WTC11 (cell line): ENCODE measurements around the gene MEIS1. TPM values are rescaled to one million over a fixed set of nuclear protein-coding genes. Genes with fewer than 3 reads are reported as not detected.

Source experiments
- ATAC-seq: fragments of 200-7000 bp; cut with Tn5 transposase; 2 replicates; pipeline ENCODE4 v1.10.0; 2021; ENCODE audit warnings: mild to moderate bottlenecking, moderate library complexity
- CTCF ChIA-PET: fragments of 300-600 bp; sonication (Branson Sonifier 250); formaldehyde crosslinking; loops from one replicate; lab custom pipeline; 2021; ENCODE audit warnings: antibody characterized with exemption; lab: Charles Lee
- POLR2A ChIA-PET: fragments of 350-600 bp; sonication (Branson Sonifier 250); formaldehyde crosslinking; loops from one replicate; lab custom pipeline; 2021; ENCODE audit warnings: antibody characterized with exemption; lab: Charles Lee
- DNase-seq: peaks from one replicate; pipeline ENCODE4 v3.0.0; 2021; ENCODE audit warnings: low spot score
- H3K27ac Mint-ChIP-seq: 2 replicates; pipeline ENCODE4 v1.8.0; 2021; ENCODE audit warnings: mixed read lengths
- H3K27me3 Mint-ChIP-seq: 2 replicates; pipeline ENCODE4 v1.8.0; 2021; ENCODE audit warnings: low read depth, mild to moderate bottlenecking, moderate library complexity, mixed read lengths
- H3K36me3 Mint-ChIP-seq: 2 replicates; pipeline ENCODE4 v1.8.0; 2021; ENCODE audit warnings: mixed read lengths
- H3K4me1 Mint-ChIP-seq: 2 replicates; pipeline ENCODE4 v1.8.0; 2022; ENCODE audit warnings: mixed read lengths
- H3K4me3 Mint-ChIP-seq: 2 replicates; pipeline ENCODE4 v1.8.0; 2021; ENCODE audit warnings: mild to moderate bottlenecking, moderate library complexity, mixed read lengths
- H3K9me3 Mint-ChIP-seq: 2 replicates; pipeline ENCODE4 v1.8.0; 2021; ENCODE audit warnings: mixed read lengths
- ETV6 ChIP-seq: sonication (generic); formaldehyde crosslinking; IDR thresholded peaks from 2 replicates; pipeline ENCODE4 v1.8.1; 2022; ENCODE audit warnings: mild to moderate bottlenecking, missing genetic modification reagents
- GRHL2 ChIP-seq: fragments of 250-450 bp; sonication (Bioruptor Pico); IDR thresholded peaks from 2 replicates; pipeline ENCODE4 v1.8.0; 2022; ENCODE audit warnings: mild to moderate bottlenecking, moderate library complexity; ENCODE audit not compliant: insufficient replicate concordance, severe bottlenecking
- IRF2 ChIP-seq: sonication (generic); formaldehyde crosslinking; IDR thresholded peaks from 2 replicates; pipeline ENCODE4 v1.8.0; 2022; ENCODE audit warnings: low read depth, missing genetic modification reagents, borderline replicate concordance
- NR2C2 ChIP-seq: sonication (generic); formaldehyde crosslinking; IDR thresholded peaks from 2 replicates; pipeline ENCODE4 v1.8.0; 2022; ENCODE audit warnings: mild to moderate bottlenecking, missing genetic modification reagents
- NR3C1 ChIP-seq: sonication (generic); formaldehyde crosslinking; conservative IDR thresholded peaks from 2 replicates; pipeline ENCODE4 v1.8.1; 2023; ENCODE audit warnings: low read depth, mild to moderate bottlenecking, missing genetic modification reagents
- RORB ChIP-seq: fragments of 250-450 bp; sonication (Bioruptor Pico); IDR thresholded peaks from 2 replicates; pipeline ENCODE4 v1.9.0; 2021; ENCODE audit warnings: mild to moderate bottlenecking
- ZBTB21 ChIP-seq: sonication (generic); formaldehyde crosslinking; IDR thresholded peaks from 2 replicates; pipeline ENCODE4 v1.8.1; 2023; ENCODE audit warnings: mild to moderate bottlenecking, missing genetic modification reagents, borderline replicate concordance
- ZNF423 ChIP-seq: fragments of 250-450 bp; sonication (Bioruptor Pico); IDR thresholded peaks from 2 replicates; pipeline ENCODE4 v2.1.2; 2022; ENCODE audit warnings: mild to moderate bottlenecking, moderate library complexity
- total RNA-seq: library from RNA; stranded (reverse); gene quantifications from 3 replicates; pipeline ENCODE4 v1.2.3, GENCODE V29; 2021
- TF ChIP-seq, protein P1 (sequence below): fragments of 250-450 bp; sonication (Bioruptor Pico); IDR thresholded peaks from 2 replicates; pipeline ENCODE4 v1.9.0; 2021; ENCODE audit warnings: mild to moderate bottlenecking
- TF ChIP-seq, protein P2 (sequence below): sonication (generic); formaldehyde crosslinking; conservative IDR thresholded peaks from 2 replicates; pipeline ENCODE4 v1.8.1; 2022; ENCODE audit warnings: mild to moderate bottlenecking, missing genetic modification reagents
- TF ChIP-seq, protein P3 (sequence below): sonication (generic); formaldehyde crosslinking; IDR thresholded peaks from 2 replicates; pipeline ENCODE4 v1.8.0; 2022; ENCODE audit warnings: mild to moderate bottlenecking, missing genetic modification reagents
- TF ChIP-seq, protein P4 (sequence below): sonication (generic); formaldehyde crosslinking; IDR thresholded peaks from 2 replicates; pipeline ENCODE4 v1.8.0; 2022; ENCODE audit warnings: mild to moderate bottlenecking, missing genetic modification reagents
- TF ChIP-seq, protein P5 (sequence below): fragments of 200-600 bp; IDR thresholded peaks from 2 replicates; pipeline ENCODE4 v1.8.0; 2022; ENCODE audit warnings: antibody characterized with exemption

Gene MEIS1
- total RNA-seq, 1 experiment from 2014 or later, result 0.48 TPM

DNA sequence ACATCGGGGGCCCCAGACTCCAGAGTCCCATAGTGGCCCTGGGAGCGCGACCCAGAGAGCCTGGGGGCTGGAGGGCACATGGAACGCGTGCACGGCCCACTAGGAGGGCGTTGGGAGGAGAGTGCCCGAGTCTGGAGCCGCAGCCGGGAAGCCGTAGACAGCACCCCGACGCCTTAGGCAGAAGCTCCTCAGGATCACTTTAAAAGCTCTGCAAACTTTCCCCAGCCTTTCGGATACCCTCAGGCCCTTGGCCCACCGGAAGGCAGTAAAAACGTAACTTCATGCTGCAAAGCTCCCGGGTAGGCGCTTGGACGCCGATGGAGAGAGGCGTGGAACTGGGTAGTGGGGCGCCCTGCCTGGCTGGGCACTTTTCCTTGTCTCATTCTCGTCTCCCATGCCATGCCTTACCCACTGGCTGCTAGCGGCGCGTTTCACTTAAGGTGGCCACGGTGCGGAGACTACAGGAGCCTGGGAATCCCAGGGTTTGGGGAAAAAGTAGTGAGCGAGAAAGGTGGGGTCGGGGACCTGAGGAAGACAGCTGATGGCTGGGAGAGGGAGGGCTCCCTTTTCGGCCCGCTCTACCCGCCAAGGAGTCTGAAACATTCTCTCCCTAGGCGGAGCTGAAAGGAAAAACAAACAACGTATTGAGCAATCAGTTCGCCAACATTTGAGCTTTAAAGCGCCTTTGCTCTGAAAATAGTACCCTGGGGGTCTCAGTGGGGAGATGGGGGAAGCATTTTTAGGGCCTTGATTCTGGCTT lies 141.8 kb downstream of the MEIS1 start:
- H3K4me1 Mint-ChIP-seq, result peaks cover 46% of the 10 kb centered on the region
- peak; percentile 10 for ATAC-seq
- no peak for TF ChIP-seq NR2C2 (CRISPR knock-in tag)
- TF ChIP-seq, protein P1, sequence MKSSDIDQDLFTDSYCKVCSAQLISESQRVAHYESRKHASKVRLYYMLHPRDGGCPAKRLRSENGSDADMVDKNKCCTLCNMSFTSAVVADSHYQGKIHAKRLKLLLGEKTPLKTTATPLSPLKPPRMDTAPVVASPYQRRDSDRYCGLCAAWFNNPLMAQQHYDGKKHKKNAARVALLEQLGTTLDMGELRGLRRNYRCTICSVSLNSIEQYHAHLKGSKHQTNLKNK, result no peak
- TF ChIP-seq, protein P2, sequence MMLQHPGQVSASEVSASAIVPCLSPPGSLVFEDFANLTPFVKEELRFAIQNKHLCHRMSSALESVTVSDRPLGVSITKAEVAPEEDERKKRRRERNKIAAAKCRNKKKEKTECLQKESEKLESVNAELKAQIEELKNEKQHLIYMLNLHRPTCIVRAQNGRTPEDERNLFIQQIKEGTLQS (CRISPR knock-in tag), result no peak
- no peak for TF ChIP-seq RORB
- TF ChIP-seq ZBTB21 (CRISPR knock-in tag), result no peak
- TF ChIP-seq, protein P3, sequence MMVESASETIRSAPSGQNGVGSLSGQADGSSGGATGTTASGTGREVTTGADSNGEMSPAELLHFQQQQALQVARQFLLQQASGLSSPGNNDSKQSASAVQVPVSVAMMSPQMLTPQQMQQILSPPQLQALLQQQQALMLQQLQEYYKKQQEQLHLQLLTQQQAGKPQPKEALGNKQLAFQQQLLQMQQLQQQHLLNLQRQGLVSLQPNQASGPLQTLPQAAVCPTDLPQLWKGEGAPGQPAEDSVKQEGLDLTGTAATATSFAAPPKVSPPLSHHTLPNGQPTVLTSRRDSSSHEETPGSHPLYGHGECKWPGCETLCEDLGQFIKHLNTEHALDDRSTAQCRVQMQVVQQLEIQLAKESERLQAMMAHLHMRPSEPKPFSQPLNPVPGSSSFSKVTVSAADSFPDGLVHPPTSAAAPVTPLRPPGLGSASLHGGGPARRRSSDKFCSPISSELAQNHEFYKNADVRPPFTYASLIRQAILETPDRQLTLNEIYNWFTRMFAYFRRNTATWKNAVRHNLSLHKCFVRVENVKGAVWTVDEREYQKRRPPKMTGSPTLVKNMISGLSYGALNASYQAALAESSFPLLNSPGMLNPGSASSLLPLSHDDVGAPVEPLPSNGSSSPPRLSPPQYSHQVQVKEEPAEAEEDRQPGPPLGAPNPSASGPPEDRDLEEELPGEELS (CRISPR knock-in tag), result no peak
- no peak for TF ChIP-seq ZNF423 (CRISPR knock-in tag)
- TF ChIP-seq GRHL2 (CRISPR knock-in tag), result no peak
- no peak for TF ChIP-seq IRF2 (CRISPR knock-in tag)
- TF ChIP-seq, all 79 proteins: peak for 0
- DNase-seq, result peak; percentile 26
- no peak overlapping the region for H3K27ac Mint-ChIP-seq
- H3K36me3 Mint-ChIP-seq, result no peaks in the 10 kb centered on the region
- no peaks in the 10 kb centered on the region for H3K9me3 Mint-ChIP-seq
- H3K27me3 Mint-ChIP-seq, result peaks cover 11% of the 10 kb centered on the region
- ChIA-PET POLR2A (interaction anchor here (1.1 to 1.7 kb wide), 3 partner anchors 132 to 143 kb away, joined by 3 to 6 read pairs (median 3); partner anchors contain the start of gene MEIS1), CTCF (interaction anchor here (0.6 to 7.1 kb wide), 11 partner anchors 11 to 936 kb away, joined by 3 to 81 read pairs (median 6); partner anchors contain the start of gene MEIS1)
- peak overlapping the region; percentile 75 for H3K4me3 Mint-ChIP-seq

DNA sequence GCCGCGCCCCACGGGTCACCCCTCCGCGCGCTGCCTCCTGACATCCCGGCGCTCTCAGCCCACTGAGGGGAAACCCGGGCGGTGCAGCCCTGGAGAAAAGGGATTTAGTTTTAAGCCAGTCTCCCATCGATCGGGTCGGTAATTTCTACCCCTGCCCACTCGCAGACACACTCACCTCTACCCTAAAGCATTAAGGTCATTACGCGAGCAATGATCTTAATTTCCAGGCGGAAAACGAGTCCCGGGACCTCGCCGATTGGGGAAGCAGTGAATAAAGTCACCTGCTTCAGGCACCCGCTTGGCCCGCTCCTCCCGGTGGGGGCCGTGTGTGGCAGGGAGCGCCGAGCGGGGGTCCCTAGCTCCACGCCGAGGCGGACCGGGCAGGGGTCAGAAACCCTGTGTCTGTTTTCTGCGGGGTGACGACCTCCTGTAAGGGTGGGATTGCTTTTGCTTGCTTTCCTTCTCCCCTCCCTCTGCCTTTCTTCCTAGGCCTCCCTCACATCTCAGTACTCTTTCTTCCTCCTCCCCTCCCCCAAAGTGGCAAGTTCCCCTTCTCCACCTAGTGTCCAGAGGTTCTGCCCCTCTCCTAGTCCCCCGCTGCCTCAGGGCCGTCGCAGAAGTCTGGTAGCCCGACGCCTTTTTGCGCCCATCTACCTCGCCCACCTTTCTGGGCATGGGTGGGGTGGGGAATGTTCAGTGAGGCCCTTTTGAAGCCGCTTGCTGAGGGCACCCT lies 142.6 kb downstream of the MEIS1 start:
- Mint-ChIP-seq H3K4me1 (peaks cover 41% of the 10 kb centered on the region), H3K4me3 (peak overlapping the region; percentile 75), H3K9me3 (no peaks in the 10 kb centered on the region), H3K27ac (no peak overlapping the region), H3K27me3 (peaks cover 5% of the 10 kb centered on the region; the same call in 1 of the 2 replicates), H3K36me3 (no peaks in the 10 kb centered on the region)
- ChIA-PET POLR2A (interaction anchor here (1.1 to 1.7 kb wide), 3 partner anchors 132 to 144 kb away, joined by 3 to 6 read pairs (median 3); partner anchors contain the start of gene MEIS1), CTCF (interaction anchor here (1.0 to 7.1 kb wide), 6 partner anchors 10 to 937 kb away, joined by 3 to 81 read pairs (median 17); partner anchors contain the start of gene MEIS1)
- TF ChIP-seq ETV6 (CRISPR knock-in tag) (0 out of 2 replicates have a peak, but pooled peaks have one; percentile 44), NR3C1 (CRISPR knock-in tag) (no peak)
- TF ChIP-seq, protein P4, sequence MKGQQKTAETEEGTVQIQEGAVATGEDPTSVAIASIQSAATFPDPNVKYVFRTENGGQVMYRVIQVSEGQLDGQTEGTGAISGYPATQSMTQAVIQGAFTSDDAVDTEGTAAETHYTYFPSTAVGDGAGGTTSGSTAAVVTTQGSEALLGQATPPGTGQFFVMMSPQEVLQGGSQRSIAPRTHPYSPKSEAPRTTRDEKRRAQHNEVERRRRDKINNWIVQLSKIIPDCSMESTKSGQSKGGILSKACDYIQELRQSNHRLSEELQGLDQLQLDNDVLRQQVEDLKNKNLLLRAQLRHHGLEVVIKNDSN (CRISPR knock-in tag), result no peak
- ATAC-seq (peak; percentile 16), DNase-seq (peak; percentile 30)

DNA sequence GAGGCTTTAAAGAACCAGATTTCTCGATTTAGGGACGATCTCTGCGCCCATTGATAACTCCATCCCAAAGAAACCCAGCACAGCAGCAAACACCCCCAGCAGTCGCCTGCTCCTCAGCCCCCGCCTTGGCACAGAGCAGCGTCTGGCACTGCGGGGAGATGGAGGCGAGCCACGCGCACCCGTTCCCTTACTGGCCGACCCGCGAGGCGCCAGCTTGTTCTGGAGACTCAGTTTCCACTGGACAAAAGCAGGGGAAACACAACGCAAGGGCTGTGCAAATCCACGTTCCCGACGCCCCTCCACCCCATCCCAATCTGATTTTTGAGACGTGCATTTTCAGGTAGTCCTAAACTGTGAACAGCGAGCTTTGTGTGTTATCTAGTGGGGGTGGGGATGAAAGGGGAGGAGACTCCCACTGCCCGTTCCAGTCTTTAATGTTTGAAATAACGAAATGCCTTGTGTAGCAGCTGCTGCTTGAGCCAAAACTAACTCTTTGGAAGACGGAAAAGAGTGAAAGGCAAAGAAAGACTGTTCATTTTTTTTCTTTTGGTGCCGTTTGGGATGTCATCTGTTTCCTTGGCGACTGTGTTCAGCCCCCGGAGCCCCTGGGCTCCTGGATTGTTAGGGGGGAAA lies 143.2 kb downstream of the MEIS1 start:
- Mint-ChIP-seq H3K36me3 (no peaks in the 10 kb centered on the region), H3K27me3 (peaks cover 5% of the 10 kb centered on the region; the same call in 1 of the 2 replicates), H3K9me3 (no peaks in the 10 kb centered on the region), H3K27ac (no peak overlapping the region), H3K4me3 (peak overlapping the region; percentile 75), H3K4me1 (peaks cover 41% of the 10 kb centered on the region)
- no peak for DNase-seq
- no peak for ATAC-seq
- TF ChIP-seq, protein P5, sequence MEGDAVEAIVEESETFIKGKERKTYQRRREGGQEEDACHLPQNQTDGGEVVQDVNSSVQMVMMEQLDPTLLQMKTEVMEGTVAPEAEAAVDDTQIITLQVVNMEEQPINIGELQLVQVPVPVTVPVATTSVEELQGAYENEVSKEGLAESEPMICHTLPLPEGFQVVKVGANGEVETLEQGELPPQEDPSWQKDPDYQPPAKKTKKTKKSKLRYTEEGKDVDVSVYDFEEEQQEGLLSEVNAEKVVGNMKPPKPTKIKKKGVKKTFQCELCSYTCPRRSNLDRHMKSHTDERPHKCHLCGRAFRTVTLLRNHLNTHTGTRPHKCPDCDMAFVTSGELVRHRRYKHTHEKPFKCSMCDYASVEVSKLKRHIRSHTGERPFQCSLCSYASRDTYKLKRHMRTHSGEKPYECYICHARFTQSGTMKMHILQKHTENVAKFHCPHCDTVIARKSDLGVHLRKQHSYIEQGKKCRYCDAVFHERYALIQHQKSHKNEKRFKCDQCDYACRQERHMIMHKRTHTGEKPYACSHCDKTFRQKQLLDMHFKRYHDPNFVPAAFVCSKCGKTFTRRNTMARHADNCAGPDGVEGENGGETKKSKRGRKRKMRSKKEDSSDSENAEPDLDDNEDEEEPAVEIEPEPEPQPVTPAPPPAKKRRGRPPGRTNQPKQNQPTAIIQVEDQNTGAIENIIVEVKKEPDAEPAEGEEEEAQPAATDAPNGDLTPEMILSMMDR, result no peak
- TF ChIP-seq, protein P3 (CRISPR knock-in tag), result no peak
- POLR2A ChIA-PET, result no interaction called here
- CTCF ChIA-PET, result no interaction called here
